HT1080 (cell line): ENCODE data around the gene CEBPG. TPM values are rescaled to one million over a fixed set of nuclear protein-coding genes. Genes with fewer than 3 reads are reported as not detected.

Experiments used
- DNase-seq: peaks from one replicate; pipeline ENCODE4 v3.0.0-alpha.2; 2015; ENCODE audit warnings: low read depth
- total RNA-seq: library from RNA; depleted of rRNA; stranded (reverse); fragments of >200 nt; shearing (Covaris generic); gene quantifications from 2 replicates; pipeline ENCODE4 v1.2.3, GENCODE V29; 2014; rRNA removed

The CEBPG gene
- total RNA-seq, 1 experiment from 2014 or later, result 19.3 TPM

- DNase-seq, result no peak
These were observed 45.6 kb downstream of the CEBPG start for GRCh38 chr19:33418871-33419787.

- DNase-seq, result no peak
These were observed 46.2 kb downstream of the CEBPG start for GRCh38 chr19:33419788-33420130.

- no peak for DNase-seq
These were observed 47.3 kb downstream of the CEBPG start for GRCh38 chr19:33420821-33421220.

GRCh38 chr19:33421368-33421767 is 47.9 kb downstream of the CEBPG start:
- no peak for DNase-seq

- DNase-seq, result no peak
These were observed 49.1 kb downstream of the CEBPG start for GRCh38 chr19:33422369-33423180.

- DNase-seq, result no peak
These were observed 50.7 kb downstream of the CEBPG start for GRCh38 chr19:33424181-33424580.

GRCh38 chr19:33426621-33427361 is 53.3 kb downstream of the CEBPG start:
- DNase-seq, result no peak

- DNase-seq, result no peak
These were observed 54.5 kb downstream of the CEBPG start for GRCh38 chr19:33427801-33428626.

- no peak for DNase-seq
These were observed 55.2 kb downstream of the CEBPG start for GRCh38 chr19:33428627-33429125.

- DNase-seq, result no peak
These were observed 56.6 kb downstream of the CEBPG start for GRCh38 chr19:33429891-33430673.

- DNase-seq, result peak; percentile 60
These were observed 57.3 kb downstream of the CEBPG start for GRCh38 chr19:33430674-33431277.

- no peak for DNase-seq
These were observed 58.5 kb downstream of the CEBPG start for GRCh38 chr19:33432015-33432414.

Other genes with a start within 250 kb of the CEBPG start
- not detected in 2 replicates for gene WDR88, start 241.6 kb upstream of the CEBPG start, total RNA-seq
- gene LRP3, start 179.4 kb upstream of the CEBPG start, total RNA-seq, result 20.1 and 25.4 TPM in 2 replicates
- gene SLC7A10, start 147.9 kb upstream of the CEBPG start, total RNA-seq, result not detected in 2 replicates
- 1.7 and 1.9 TPM in 2 replicates for gene CEBPA, start 71.2 kb upstream of the CEBPG start, total RNA-seq
- gene PEPD, start 148.1 kb downstream of the CEBPG start, total RNA-seq, result 79.9 and 90.9 TPM in 2 replicates
- gene CHST8, start 248.2 kb downstream of the CEBPG start, total RNA-seq, result 0.43 TPM in 1 of 2 replicates, not detected in the other